ENCODE measurements around the gene ZNF668. TPM values are rescaled to one million over a fixed set of nuclear protein-coding genes. Genes with fewer than 3 reads are reported as not detected.

ZNF668 gene
- total RNA-seq, 4 donors from 2014 or later = 10.0 to 19.2 (median 12.6) TPM

GRCh38 chr16:31083081-31083480, 9.0 kb upstream of the ZNF668 start:
- TF ChIP-seq CTCF (IDR thresholded peaks at IDR 0.05) = no peak
- no peak for TF ChIP-seq POLR2A (IDR thresholded peaks at IDR 0.05)
- 69% methylated on average over 9 of the region's 9 CpGs for WGBS, 2 donors
- intact Hi-C loops (cut with DNase I; ENCODE audit: low total_unique reads) = no loop called here
- DNase-seq (ENCODE audit: low spot score in 2 of 2) = no peak
- H3K4me3 ChIP-seq (ENCODE audit: low read depth, poor library complexity, severe bottlenecking) = no peak overlapping the region

GRCh38 chr16:31082368-31083045, 8.5 kb upstream of the ZNF668 start:
- intact Hi-C loops (cut with DNase I; ENCODE audit: low total_unique reads) = no loop called here
- WGBS, 2 donors = 65 to 78% methylated on average over 12 to 13 of the region's 14 CpGs
- H3K4me3 ChIP-seq (ENCODE audit: low read depth, poor library complexity, severe bottlenecking) = no peak overlapping the region
- DNase-seq (ENCODE audit: low spot score in 2 of 2) = no peak
- no peak for TF ChIP-seq CTCF (IDR thresholded peaks at IDR 0.05)
- no peak for TF ChIP-seq POLR2A (IDR thresholded peaks at IDR 0.05)

- peak in 1 of 2 donors; percentile 85 for DNase-seq (ENCODE audit: low spot score in 2 of 2)
- TF ChIP-seq POLR2A (IDR thresholded peaks at IDR 0.05) = no peak
- TF ChIP-seq CTCF (IDR thresholded peaks at IDR 0.05) = no peak
- no peak overlapping the region for H3K4me3 ChIP-seq (ENCODE audit: low read depth, poor library complexity, severe bottlenecking)
- WGBS, 2 donors = 82 to 83% methylated on average over 26 of the region's 26 CpGs
- intact Hi-C loops (cut with DNase I; ENCODE audit: low total_unique reads) = no loop called here
Measured at GRCh38 chr16:31081428-31082351, 7.7 kb upstream of the ZNF668 start.

GRCh38 chr16:31080756-31081419, 6.8 kb upstream of the ZNF668 start:
- WGBS, 2 donors = 84 to 93% methylated on average over 11 to 13 of the region's 13 CpGs
- no peak overlapping the region for H3K4me3 ChIP-seq (ENCODE audit: low read depth, poor library complexity, severe bottlenecking)
- intact Hi-C loops (cut with DNase I; ENCODE audit: low total_unique reads) = no loop called here
- DNase-seq (ENCODE audit: low spot score in 2 of 2) = no peak
- TF ChIP-seq POLR2A (IDR thresholded peaks at IDR 0.05) (no peak), CTCF (IDR thresholded peaks at IDR 0.05) (no peak)

- WGBS, 2 donors = 93 to 96% methylated on average over 39 to 40 of the region's 40 CpGs
- no peak for TF ChIP-seq POLR2A (IDR thresholded peaks at IDR 0.05)
- no peak for TF ChIP-seq CTCF (IDR thresholded peaks at IDR 0.05)
- no peak for DNase-seq (ENCODE audit: low spot score in 2 of 2)
- H3K4me3 ChIP-seq (ENCODE audit: low read depth, poor library complexity, severe bottlenecking) = no peak overlapping the region
- intact Hi-C loops (cut with DNase I; ENCODE audit: low total_unique reads) = no loop called here
Measured at GRCh38 chr16:31080035-31080629, 6.1 kb upstream of the ZNF668 start.
